Epithelial cell of proximal tubule (primary cell): ENCODE results near the gene FTO. TPM values are rescaled to one million over a fixed set of nuclear protein-coding genes. Genes with fewer than 3 reads are reported as not detected.

Source experiments
- DNase-seq: peaks from one replicate; pipeline ENCODE4 v3.0.0-alpha.2; 2011; ENCODE audit warnings: low read depth
- H3K4me3 ChIP-seq: 2 replicates; pipeline ENCODE4 v1.5.1; 2011; ENCODE audit warnings: low read depth, mild to moderate bottlenecking, low read length
- total RNA-seq: library from RNA; depleted of rRNA; stranded (reverse); fragments of >200 nt; gene quantifications from 2 replicates; pipeline ENCODE4 v1.2.3, GENCODE V29; 2015
- TF ChIP-seq, protein P1 (sequence below): conservative IDR thresholded peaks from 2 replicates; pipeline ENCODE4 v1.5.1; 2012; ENCODE audit warnings: low read depth, mild to moderate bottlenecking, low read length

Gene FTO
- total RNA-seq, 1 donor from 2014 or later: 62.7 TPM

GRCh38 chr16:54055191-54055590 is 351.2 kb downstream of the FTO start:
- DNase-seq: no peak
- TF ChIP-seq, protein P1, sequence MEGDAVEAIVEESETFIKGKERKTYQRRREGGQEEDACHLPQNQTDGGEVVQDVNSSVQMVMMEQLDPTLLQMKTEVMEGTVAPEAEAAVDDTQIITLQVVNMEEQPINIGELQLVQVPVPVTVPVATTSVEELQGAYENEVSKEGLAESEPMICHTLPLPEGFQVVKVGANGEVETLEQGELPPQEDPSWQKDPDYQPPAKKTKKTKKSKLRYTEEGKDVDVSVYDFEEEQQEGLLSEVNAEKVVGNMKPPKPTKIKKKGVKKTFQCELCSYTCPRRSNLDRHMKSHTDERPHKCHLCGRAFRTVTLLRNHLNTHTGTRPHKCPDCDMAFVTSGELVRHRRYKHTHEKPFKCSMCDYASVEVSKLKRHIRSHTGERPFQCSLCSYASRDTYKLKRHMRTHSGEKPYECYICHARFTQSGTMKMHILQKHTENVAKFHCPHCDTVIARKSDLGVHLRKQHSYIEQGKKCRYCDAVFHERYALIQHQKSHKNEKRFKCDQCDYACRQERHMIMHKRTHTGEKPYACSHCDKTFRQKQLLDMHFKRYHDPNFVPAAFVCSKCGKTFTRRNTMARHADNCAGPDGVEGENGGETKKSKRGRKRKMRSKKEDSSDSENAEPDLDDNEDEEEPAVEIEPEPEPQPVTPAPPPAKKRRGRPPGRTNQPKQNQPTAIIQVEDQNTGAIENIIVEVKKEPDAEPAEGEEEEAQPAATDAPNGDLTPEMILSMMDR: no peak
- H3K4me3 ChIP-seq: no peak overlapping the region

GRCh38 chr16:54055864-54056263 is 351.9 kb downstream of the FTO start:
- TF ChIP-seq, protein P1: no peak
- DNase-seq: no peak
- H3K4me3 ChIP-seq: no peak overlapping the region

GRCh38 chr16:54056921-54057320 is 353.0 kb downstream of the FTO start:
- no peak overlapping the region for H3K4me3 ChIP-seq
- TF ChIP-seq, protein P1: no peak
- DNase-seq: no peak

GRCh38 chr16:54059319-54059718 is 355.4 kb downstream of the FTO start:
- H3K4me3 ChIP-seq: no peak overlapping the region
- TF ChIP-seq, protein P1: no peak
- no peak for DNase-seq

- TF ChIP-seq, protein P1: no peak
- DNase-seq: no peak
- H3K4me3 ChIP-seq: no peak overlapping the region
These were observed 356.9 kb downstream of the FTO start for GRCh38 chr16:54060599-54061421.

DNA sequence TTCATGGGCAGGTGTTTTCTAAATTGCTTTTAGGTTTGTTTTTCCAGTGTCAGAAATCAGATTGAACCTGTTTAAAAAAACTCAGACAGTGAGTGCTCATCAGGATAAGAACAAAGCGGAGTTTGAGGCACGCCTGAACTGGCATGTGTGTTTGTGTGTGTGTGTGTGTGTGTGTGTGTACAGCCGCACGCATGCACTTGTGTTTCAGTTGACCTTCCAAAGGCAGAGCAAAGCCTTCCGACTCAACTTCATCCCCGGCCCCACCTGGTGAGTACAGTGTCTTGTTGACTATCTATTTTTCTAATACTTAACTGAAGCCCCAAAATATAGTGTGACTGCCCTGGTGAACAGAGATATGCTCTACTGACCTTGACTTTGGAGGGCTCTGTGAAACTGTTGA is 357.5 kb downstream of the FTO start:
- TF ChIP-seq, protein P1: no peak
- no peak for DNase-seq
- H3K4me3 ChIP-seq: no peak overlapping the region
